SK-N-SH (cell line): ENCODE measurements around the gene TBX2. TPM values are rescaled to one million over a fixed set of nuclear protein-coding genes. Genes with fewer than 3 reads are reported as not detected.

Experiments
- CTCF ChIA-PET: fragments of 300-600, 350-600 bp; formaldehyde crosslinking; extraction: SDS; loops from one replicate; lab custom pipeline; 2021; lab: Yijun Ruan, JAX
- POLR2A ChIA-PET: fragments of 350-600 bp; sonication (Branson Sonifier 250); formaldehyde crosslinking; extraction: SDS; loops from one replicate; lab custom pipeline; 2020; ENCODE audit warnings: antibody characterized with exemption, inconsistent platforms; lab: Yijun Ruan, JAX
- DNase-seq: peaks from one replicate; pipeline ENCODE4 v3.0.0; 2012
- H2AFZ ChIP-seq: fragments of 200-600 bp; sonication (generic); 2 replicates; pipeline ENCODE4 v1.8.1; 2016; ENCODE audit warnings: antibody characterized with exemption, mild to moderate bottlenecking, low read depth
- H3F3A ChIP-seq: fragments of 200-600 bp; sonication (generic); replicated peaks from 2 replicates; pipeline ENCODE3; 2016; ENCODE audit warnings: antibody characterized with exemption, mild to moderate bottlenecking; ENCODE audit not compliant: insufficient read depth
- H3K27ac ChIP-seq, 2 experiments: fragments of 200-500 bp in 1 of 2; fragments of 200-600 bp in 1 of 2; sonication (Bioruptor generic) in 1 of 2; sonication (generic), shearing (Covaris generic) in 1 of 2; 2 replicates each; pipeline versions ENCODE4 v1.5.1 to v1.6.1; 2014 to 2016; ENCODE audit warnings: low read depth in 2 of 2, inconsistent platforms in 1 of 2, low read length in 1 of 2, mild to moderate bottlenecking in 1 of 2, mixed read lengths in 1 of 2
- H3K27me3 ChIP-seq: fragments of 200-600 bp; sonication (generic), shearing (Covaris generic); 2 replicates; pipeline ENCODE4 v1.6.1; 2016; ENCODE audit warnings: mixed run types; ENCODE audit not compliant: insufficient read depth
- H3K36me3 ChIP-seq, 2 experiments: fragments of 200-500 bp in 1 of 2; fragments of 200-600 bp in 1 of 2; sonication (Bioruptor generic) in 1 of 2; sonication (generic) in 1 of 2; replicated peaks in 1 of 2; 2 replicates each; pipeline versions ENCODE3 to v1.5.1; 2014 to 2016; ENCODE audit warnings: low read length in 1 of 2, mild to moderate bottlenecking in 1 of 2; ENCODE audit not compliant: insufficient read depth in 2 of 2, control insufficient read depth in 1 of 2
- H3K4me1 ChIP-seq, 2 experiments: fragments of 200-500 bp in 1 of 2; fragments of 200-600 bp in 1 of 2; sonication (Bioruptor generic) in 1 of 2; sonication (generic), shearing (Covaris generic) in 1 of 2; 2 replicates each; pipeline versions ENCODE4 v1.5.1 to v1.6.1; 2014 to 2016; ENCODE audit warnings: low read depth in 1 of 2, low read length in 1 of 2, mixed run types in 1 of 2; ENCODE audit not compliant: insufficient read depth in 2 of 2, control insufficient read depth in 1 of 2
- H3K4me2 ChIP-seq: fragments of 200-600 bp; sonication (generic), shearing (Covaris generic); 2 replicates; pipeline ENCODE4 v1.6.1; 2017; ENCODE audit warnings: mixed run types
- H3K4me3 ChIP-seq, 2 experiments: fragments of 200-500 bp in 1 of 2; fragments of 200-600 bp in 1 of 2; sonication (Bioruptor generic) in 1 of 2; sonication (generic), shearing (Covaris generic) in 1 of 2; 2 replicates each; pipeline versions ENCODE4 v1.5.1 to v1.8.1; 2014 to 2016; ENCODE audit warnings: low read depth in 2 of 2, inconsistent platforms in 1 of 2, low read length in 1 of 2, mild to moderate bottlenecking in 1 of 2, mixed read lengths in 1 of 2, moderate library complexity in 1 of 2
- H3K79me2 ChIP-seq: fragments of 200-600 bp; sonication (generic); 2 replicates; pipeline ENCODE4 v1.8.1; 2017; ENCODE audit warnings: mild to moderate bottlenecking; ENCODE audit not compliant: insufficient read depth
- H3K9ac ChIP-seq: fragments of 200-600 bp; sonication (generic); 2 replicates; pipeline ENCODE4 v1.6.1; 2017; ENCODE audit warnings: mixed run types
- H3K9me2 ChIP-seq: fragments of 200-600 bp; sonication (generic); 2 replicates; pipeline ENCODE4 v1.6.1; 2017; ENCODE audit warnings: mixed run types
- H3K9me3 ChIP-seq: fragments of 200-600 bp; sonication (generic); 2 replicates; pipeline ENCODE4 v1.6.1; 2017; ENCODE audit warnings: mixed run types, mild to moderate bottlenecking, moderate library complexity
- H4K20me1 ChIP-seq: fragments of 200-600 bp; sonication (generic); 2 replicates; pipeline ENCODE4 v1.6.1; 2017; ENCODE audit warnings: mild to moderate bottlenecking, mixed run types; ENCODE audit not compliant: insufficient read depth
- CHD2 ChIP-seq: fragments of 150-350 bp; IDR thresholded peaks from 2 replicates; pipeline ENCODE4 v1.6.1; 2018; ENCODE audit warnings: low read length; ENCODE audit not compliant: partially characterized antibody
- ELF1 ChIP-seq: IDR thresholded peaks from 2 replicates; pipeline ENCODE4 v1.4.0; 2012
- EP300 ChIP-seq, 2 experiments: IDR thresholded peaks; 2 replicates each; pipeline versions ENCODE4 v1.4.0 to v1.6.1; 2012; ENCODE audit warnings: borderline replicate concordance in 1 of 2, low read depth in 1 of 2, low read length in 1 of 2
- FOXJ3 ChIP-seq: sonication (generic); formaldehyde crosslinking; IDR thresholded peaks from 2 replicates; pipeline ENCODE4 v1.5.1; 2020; ENCODE audit warnings: mild to moderate bottlenecking, missing genetic modification reagents
- FOXM1 ChIP-seq: IDR thresholded peaks from 2 replicates; pipeline ENCODE4 v1.4.0; 2012; ENCODE audit warnings: low read depth, mild to moderate bottlenecking
- GABPA ChIP-seq: IDR thresholded peaks from 2 replicates; pipeline ENCODE4 v1.4.0; 2012; ENCODE audit warnings: low read depth, mild to moderate bottlenecking
- MEF2A ChIP-seq: IDR thresholded peaks from 2 replicates; pipeline ENCODE4 v1.4.0; 2012; ENCODE audit warnings: low read depth, borderline replicate concordance
- MXI1 ChIP-seq: IDR thresholded peaks from 2 replicates; pipeline ENCODE4 v1.6.1; 2012; ENCODE audit warnings: mild to moderate bottlenecking, low read depth, low read length, improper control_type of control experiment
- POLR2AphosphoS5 ChIP-seq: IDR thresholded peaks from 2 replicates; pipeline ENCODE4 v1.6.1; 2012; ENCODE audit warnings: low read depth, low read length
- RAD21 ChIP-seq: IDR thresholded peaks from 2 replicates; pipeline ENCODE4 v1.6.1; 2012; ENCODE audit warnings: mild to moderate bottlenecking, low read length
- RCOR1 ChIP-seq: fragments of 150-350 bp; IDR thresholded peaks from 2 replicates; pipeline ENCODE4 v1.6.1; 2017; ENCODE audit warnings: antibody characterized with exemption, low read length
- RFX5 ChIP-seq: IDR thresholded peaks from 2 replicates; pipeline ENCODE4 v1.6.1; 2012; ENCODE audit warnings: mild to moderate bottlenecking, improper control_type of control experiment, low read length
- SMC3 ChIP-seq: IDR thresholded peaks from 2 replicates; pipeline ENCODE4 v1.6.1; 2012; ENCODE audit warnings: low read depth, low read length, improper control_type of control experiment
- TAF1 ChIP-seq: IDR thresholded peaks from 2 replicates; pipeline ENCODE4 v1.6.1; 2012; ENCODE audit warnings: low read depth, mild to moderate bottlenecking, low read length, moderate library complexity, borderline replicate concordance
- TCF12 ChIP-seq: IDR thresholded peaks from 2 replicates; pipeline ENCODE4 v1.4.0; 2012
- YY1 ChIP-seq: IDR thresholded peaks from 2 replicates; pipeline ENCODE4 v1.4.0; 2012; ENCODE audit warnings: low read depth, mild to moderate bottlenecking
- WGBS: methylation state at CpG from one replicate; pipeline ENCODE4 v1.1.6; 2017; ENCODE audit warnings: low lambda C conversion rate; 5-methylcytosine and 5-hydroxymethylcytosine counted together
- polyA plus RNA-seq, 3 experiments: library from polyadenylated mRNA; depleted of rRNA; stranded (reverse); fragments of >200 nt; gene quantifications; 2 replicates each; pipeline ENCODE4 v1.2.3, GENCODE V29; 2012
- TF ChIP-seq, protein P1 (sequence below): IDR thresholded peaks from 2 replicates; pipeline ENCODE4; 2012
- TF ChIP-seq, protein P2 (sequence below): IDR thresholded peaks from 2 replicates; pipeline ENCODE4 v1.4.0; 2012; ENCODE audit warnings: low read depth, borderline replicate concordance
- TF ChIP-seq, protein P3 (sequence below): IDR thresholded peaks from 2 replicates; pipeline ENCODE4 v1.4.0; 2012; ENCODE audit warnings: low read depth
- TF ChIP-seq, protein P4 (sequence below): fragments of 200-600 bp; sonication (generic); IDR thresholded peaks from 2 replicates; pipeline ENCODE4 v1.6.1; 2017; ENCODE audit warnings: antibody characterized with exemption, mild to moderate bottlenecking, moderate library complexity

The TBX2 gene
- polyA plus RNA-seq, 1 of the 3 experiments (the other 2 are of a cell fraction): 57.8 TPM

DNA sequence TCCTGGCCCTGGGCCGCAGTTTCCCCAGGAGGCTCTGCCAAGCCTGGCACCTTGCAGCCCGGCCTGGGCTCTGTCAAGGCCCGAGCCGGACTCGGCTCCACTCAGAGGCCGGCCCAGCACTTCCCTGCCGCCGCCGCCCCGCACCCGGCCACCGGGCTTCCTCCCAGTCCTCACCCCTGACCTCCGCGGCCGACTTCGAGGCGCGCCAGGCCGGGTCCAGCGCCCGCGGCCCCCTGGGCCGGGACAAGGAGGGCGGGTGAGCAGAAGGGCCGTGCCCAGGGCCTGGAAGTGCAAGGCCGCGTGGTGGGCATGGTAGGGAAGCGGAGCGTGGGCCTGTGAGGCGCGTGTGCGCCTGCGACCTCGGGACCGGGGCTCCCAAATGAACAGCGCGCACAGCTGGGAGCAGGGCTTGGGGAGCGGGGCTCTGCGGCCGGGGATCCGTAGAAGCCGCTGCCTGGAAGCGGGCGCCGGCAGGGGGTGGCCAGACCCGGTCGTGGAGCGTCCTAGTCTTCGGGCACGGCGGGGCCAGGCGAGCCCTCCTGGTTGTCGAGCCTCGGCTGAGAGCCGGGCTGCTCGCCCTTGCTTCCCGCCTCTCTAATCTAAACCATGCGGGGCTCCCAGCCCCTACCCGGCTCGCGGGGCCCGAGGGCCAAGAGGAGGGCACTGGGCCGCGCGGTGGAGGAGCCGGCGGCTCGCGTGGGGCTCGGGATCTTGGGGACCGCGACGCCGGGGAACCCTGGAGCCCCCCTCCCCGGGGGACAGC is 52.1 kb downstream of the TBX2 start:
- H3K27me3 ChIP-seq: no peaks in the 10 kb centered on the region
- CTCF ChIA-PET: interaction anchor here (1.0 to 1.5 kb wide), 2 partner anchors 15 to 39 kb away, joined by 3 read pairs; no protein-coding TSS in a partner anchor
- 89% methylated on average over 63 of the region's 75 CpGs for WGBS

More for the DNA sequence above, 52.1 kb downstream of the TBX2 start:
- no peak overlapping the region for H3K27ac ChIP-seq
- H3K4me3 ChIP-seq: no peak overlapping the region
- POLR2A ChIA-PET: no interaction called here
- no peak for DNase-seq
- no peaks in the 10 kb centered on the region for H3K36me3 ChIP-seq
- no peaks in the 10 kb centered on the region for H3K4me1 ChIP-seq
- no peak overlapping the region for H2AFZ ChIP-seq
- no peak overlapping the region for H3K4me2 ChIP-seq
- no peaks in the 10 kb centered on the region for H3K9me3 ChIP-seq
- H3K9me2 ChIP-seq: no peaks in the 10 kb centered on the region
- H4K20me1 ChIP-seq: no peaks in the 10 kb centered on the region
- TF ChIP-seq GABPA (no peak), FOXM1 (no peak), ELF1 (no peak), TAF1 (no peak), MXI1 (no peak), EP300 (IDR thresholded peaks at IDR 0.05; ENCODE audit: borderline replicate concordance in 1 of 2, low read depth in 1 of 2, low read length in 1 of 2) (no peak), RCOR1 (no peak), MEF2A (no peak), CHD2 (no peak), TCF12 (no peak), YY1 (no peak), FOXJ3 (CRISPR knock-in tag) (no peak), POLR2AphosphoS5 (no peak), RFX5 (no peak), RAD21 (no peak), SMC3 (no peak)
- TF ChIP-seq, protein P1, sequence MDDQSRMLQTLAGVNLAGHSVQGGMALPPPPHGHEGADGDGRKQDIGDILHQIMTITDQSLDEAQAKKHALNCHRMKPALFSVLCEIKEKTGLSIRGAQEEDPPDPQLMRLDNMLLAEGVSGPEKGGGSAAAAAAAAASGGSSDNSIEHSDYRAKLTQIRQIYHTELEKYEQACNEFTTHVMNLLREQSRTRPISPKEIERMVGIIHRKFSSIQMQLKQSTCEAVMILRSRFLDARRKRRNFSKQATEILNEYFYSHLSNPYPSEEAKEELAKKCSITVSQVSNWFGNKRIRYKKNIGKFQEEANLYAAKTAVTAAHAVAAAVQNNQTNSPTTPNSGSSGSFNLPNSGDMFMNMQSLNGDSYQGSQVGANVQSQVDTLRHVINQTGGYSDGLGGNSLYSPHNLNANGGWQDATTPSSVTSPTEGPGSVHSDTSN: no peak
- TF ChIP-seq, protein P2, sequence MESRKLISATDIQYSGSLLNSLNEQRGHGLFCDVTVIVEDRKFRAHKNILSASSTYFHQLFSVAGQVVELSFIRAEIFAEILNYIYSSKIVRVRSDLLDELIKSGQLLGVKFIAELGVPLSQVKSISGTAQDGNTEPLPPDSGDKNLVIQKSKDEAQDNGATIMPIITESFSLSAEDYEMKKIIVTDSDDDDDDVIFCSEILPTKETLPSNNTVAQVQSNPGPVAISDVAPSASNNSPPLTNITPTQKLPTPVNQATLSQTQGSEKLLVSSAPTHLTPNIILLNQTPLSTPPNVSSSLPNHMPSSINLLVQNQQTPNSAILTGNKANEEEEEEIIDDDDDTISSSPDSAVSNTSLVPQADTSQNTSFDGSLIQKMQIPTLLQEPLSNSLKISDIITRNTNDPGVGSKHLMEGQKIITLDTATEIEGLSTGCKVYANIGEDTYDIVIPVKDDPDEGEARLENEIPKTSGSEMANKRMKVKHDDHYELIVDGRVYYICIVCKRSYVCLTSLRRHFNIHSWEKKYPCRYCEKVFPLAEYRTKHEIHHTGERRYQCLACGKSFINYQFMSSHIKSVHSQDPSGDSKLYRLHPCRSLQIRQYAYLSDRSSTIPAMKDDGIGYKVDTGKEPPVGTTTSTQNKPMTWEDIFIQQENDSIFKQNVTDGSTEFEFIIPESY: no peak
- TF ChIP-seq, protein P3, sequence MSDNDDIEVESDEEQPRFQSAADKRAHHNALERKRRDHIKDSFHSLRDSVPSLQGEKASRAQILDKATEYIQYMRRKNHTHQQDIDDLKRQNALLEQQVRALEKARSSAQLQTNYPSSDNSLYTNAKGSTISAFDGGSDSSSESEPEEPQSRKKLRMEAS: no peak
- TF ChIP-seq, protein P4, sequence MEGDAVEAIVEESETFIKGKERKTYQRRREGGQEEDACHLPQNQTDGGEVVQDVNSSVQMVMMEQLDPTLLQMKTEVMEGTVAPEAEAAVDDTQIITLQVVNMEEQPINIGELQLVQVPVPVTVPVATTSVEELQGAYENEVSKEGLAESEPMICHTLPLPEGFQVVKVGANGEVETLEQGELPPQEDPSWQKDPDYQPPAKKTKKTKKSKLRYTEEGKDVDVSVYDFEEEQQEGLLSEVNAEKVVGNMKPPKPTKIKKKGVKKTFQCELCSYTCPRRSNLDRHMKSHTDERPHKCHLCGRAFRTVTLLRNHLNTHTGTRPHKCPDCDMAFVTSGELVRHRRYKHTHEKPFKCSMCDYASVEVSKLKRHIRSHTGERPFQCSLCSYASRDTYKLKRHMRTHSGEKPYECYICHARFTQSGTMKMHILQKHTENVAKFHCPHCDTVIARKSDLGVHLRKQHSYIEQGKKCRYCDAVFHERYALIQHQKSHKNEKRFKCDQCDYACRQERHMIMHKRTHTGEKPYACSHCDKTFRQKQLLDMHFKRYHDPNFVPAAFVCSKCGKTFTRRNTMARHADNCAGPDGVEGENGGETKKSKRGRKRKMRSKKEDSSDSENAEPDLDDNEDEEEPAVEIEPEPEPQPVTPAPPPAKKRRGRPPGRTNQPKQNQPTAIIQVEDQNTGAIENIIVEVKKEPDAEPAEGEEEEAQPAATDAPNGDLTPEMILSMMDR: no peak
- TF ChIP-seq, all 33 proteins: peak for 0
- no peak overlapping the region for H3K9ac ChIP-seq
- H3F3A ChIP-seq: no peaks in the 10 kb centered on the region
- no peaks in the 10 kb centered on the region for H3K79me2 ChIP-seq
